HUES48 (cell line): Measurements from ENCODE around the gene DYRK1A.
A peak's percentile ranks its signal among the peaks of the same experiment; 100 is the strongest.

Source experiments
- H3K27ac ChIP-seq: one replicate; pipeline ENCODE4 v1.7.0; 2013; ENCODE audit warnings: low read depth, low read length, inconsistent platforms
- H3K27me3 ChIP-seq: 2 replicates; pipeline ENCODE4 v1.6.1; 2013; ENCODE audit warnings: mild to moderate bottlenecking, low read length; ENCODE audit not compliant: control insufficient read depth, insufficient read depth
- H3K36me3 ChIP-seq: 2 replicates; pipeline ENCODE4 v1.6.1; 2013; ENCODE audit warnings: low read length; ENCODE audit not compliant: control insufficient read depth, insufficient read depth
- H3K4me1 ChIP-seq: 2 replicates; pipeline ENCODE4 v1.6.1; 2013; ENCODE audit warnings: mild to moderate bottlenecking, low read length; ENCODE audit not compliant: control insufficient read depth, insufficient read depth
- H3K4me3 ChIP-seq: 2 replicates; pipeline ENCODE4 v1.5.1; 2013; ENCODE audit warnings: mild to moderate bottlenecking, low read depth, low read length
- H3K9ac ChIP-seq: 2 replicates; pipeline ENCODE4 v1.6.1; 2013; ENCODE audit warnings: mild to moderate bottlenecking, low read depth, low read length, moderate library complexity
- H3K9me3 ChIP-seq: 2 replicates; pipeline ENCODE4 v1.6.1; 2013; ENCODE audit warnings: low read length; ENCODE audit not compliant: control insufficient read depth, insufficient read depth

DYRK1A gene

DNA sequence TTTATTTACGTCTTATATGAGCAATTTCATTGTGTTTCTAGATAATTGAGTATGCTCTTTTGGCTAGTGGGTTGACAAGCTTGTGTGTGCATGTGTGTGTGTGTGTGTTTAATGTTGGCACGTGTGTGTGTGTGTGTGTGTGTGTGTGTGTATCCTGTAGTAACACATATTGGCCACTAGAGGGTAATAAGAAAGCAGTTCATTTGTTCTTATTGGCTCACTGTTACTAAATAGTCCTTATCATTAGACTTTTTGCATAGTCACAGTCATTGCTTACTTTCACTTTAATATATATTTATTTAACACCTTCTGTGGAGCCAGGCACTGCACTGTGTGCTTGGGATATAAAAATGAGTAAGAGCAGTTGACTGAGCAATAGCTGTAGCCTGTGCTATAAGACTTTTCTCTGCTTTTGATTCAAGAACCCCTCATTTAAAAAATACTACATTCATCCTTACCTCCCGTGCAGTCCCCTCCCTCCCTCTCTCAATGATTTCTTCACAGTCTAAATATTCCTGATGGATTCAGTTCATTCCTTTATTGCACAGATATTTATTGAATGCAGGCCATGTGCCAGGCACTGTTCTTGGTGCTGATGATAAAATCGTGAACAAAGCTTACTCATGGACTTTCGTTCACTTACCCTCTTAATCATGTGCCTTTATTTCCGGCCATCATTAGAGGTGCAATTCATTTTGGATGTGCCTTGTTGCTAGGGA lies 96.7 kb downstream of the DYRK1A start:
- no peaks in the 10 kb centered on the region for H3K9me3 ChIP-seq
- H3K4me1 ChIP-seq: peaks cover 46% of the 10 kb centered on the region
- H3K27ac ChIP-seq: no peak overlapping the region
- H3K36me3 ChIP-seq: 0 out of 2 replicates have a peak, but pooled peaks cover 3% of the 10 kb centered on the region
- H3K4me3 ChIP-seq: no peak overlapping the region
- no peak overlapping the region for H3K9ac ChIP-seq
- no peaks in the 10 kb centered on the region for H3K27me3 ChIP-seq

DNA sequence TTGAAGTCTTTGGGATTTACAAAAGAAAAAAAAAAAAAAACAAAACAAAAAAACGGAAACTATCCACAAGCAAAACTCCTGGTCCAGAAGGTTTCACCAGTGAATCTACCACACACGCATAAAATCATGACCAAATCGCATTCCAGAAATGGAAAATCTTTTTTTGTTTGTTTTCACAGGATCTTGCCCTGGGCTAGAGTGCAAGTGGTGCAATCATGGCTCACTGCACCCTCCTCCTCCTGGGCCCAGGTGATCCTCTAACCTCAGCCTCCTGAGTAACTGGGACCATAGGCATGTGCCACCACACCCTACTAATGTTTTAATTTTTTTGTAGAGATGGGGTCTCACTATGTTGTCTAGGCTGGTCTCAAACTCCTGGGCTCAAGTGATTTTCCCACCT lies 100.5 kb downstream of the DYRK1A start:
- 0 out of 2 replicates have a peak, but pooled peaks cover 3% of the 10 kb centered on the region for H3K36me3 ChIP-seq
- H3K4me3 ChIP-seq: no peak overlapping the region
- no peak overlapping the region for H3K9ac ChIP-seq
- no peak overlapping the region for H3K27ac ChIP-seq
- H3K27me3 ChIP-seq: no peaks in the 10 kb centered on the region
- peaks cover 14% of the 10 kb centered on the region for H3K4me1 ChIP-seq
- H3K9me3 ChIP-seq: no peaks in the 10 kb centered on the region

- Histone ChIP-seq H3K27ac (no peak overlapping the region), H3K9ac (no peak overlapping the region), H3K27me3 (no peaks in the 10 kb centered on the region), H3K9me3 (no peaks in the 10 kb centered on the region), H3K4me3 (no peak overlapping the region), H3K36me3 (peaks cover 12% of the 10 kb centered on the region), H3K4me1 (peaks cover 7% of the 10 kb centered on the region; the same call in 1 of the 2 replicates)
Observed at GRCh38 chr21:37468909-37469308, 102.3 kb downstream of the DYRK1A start.

DNA sequence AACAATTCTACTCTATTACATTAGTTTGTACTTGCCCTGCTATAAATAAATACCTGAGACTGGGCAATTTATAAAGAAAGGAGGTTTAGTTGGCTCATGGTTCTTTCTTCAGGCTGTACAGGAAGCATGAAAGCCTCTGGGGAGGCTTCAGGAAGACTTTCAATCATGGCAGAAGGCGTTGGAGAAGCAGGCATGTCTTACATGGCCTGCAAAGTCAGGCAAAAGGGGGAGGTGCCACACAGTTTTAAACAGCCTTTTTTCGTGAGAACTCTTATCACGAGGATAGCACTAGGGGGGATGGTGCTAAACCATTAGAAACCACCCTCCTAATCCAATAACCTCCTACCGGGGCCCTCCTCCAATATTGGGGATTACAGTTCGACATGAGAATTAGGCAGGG lies 102.9 kb downstream of the DYRK1A start:
- Histone ChIP-seq H3K27ac (no peak overlapping the region), H3K27me3 (no peaks in the 10 kb centered on the region), H3K9ac (no peak overlapping the region), H3K9me3 (no peaks in the 10 kb centered on the region), H3K4me1 (peaks cover 7% of the 10 kb centered on the region; the same call in 1 of the 2 replicates), H3K4me3 (no peak overlapping the region), H3K36me3 (peaks cover 12% of the 10 kb centered on the region)

- Histone ChIP-seq H3K4me3 (no peak overlapping the region), H3K4me1 (peaks cover 16% of the 10 kb centered on the region), H3K36me3 (peaks cover 9% of the 10 kb centered on the region), H3K27ac (no peak overlapping the region), H3K9ac (no peak overlapping the region), H3K27me3 (no peaks in the 10 kb centered on the region), H3K9me3 (no peaks in the 10 kb centered on the region)
Observed at GRCh38 chr21:37472581-37472980, 106.0 kb downstream of the DYRK1A start.

GRCh38 chr21:37473491-37473890 lies 106.9 kb downstream of the DYRK1A start:
- Histone ChIP-seq H3K4me3 (no peak overlapping the region), H3K4me1 (peaks cover 13% of the 10 kb centered on the region), H3K27ac (no peak overlapping the region), H3K9ac (no peak overlapping the region), H3K36me3 (peaks cover 9% of the 10 kb centered on the region), H3K27me3 (no peaks in the 10 kb centered on the region), H3K9me3 (no peaks in the 10 kb centered on the region)

- no peak overlapping the region for H3K9ac ChIP-seq
- no peak overlapping the region for H3K27ac ChIP-seq
- H3K4me3 ChIP-seq: no peak overlapping the region
- peaks cover 12% of the 10 kb centered on the region for H3K4me1 ChIP-seq
- no peaks in the 10 kb centered on the region for H3K27me3 ChIP-seq
- peaks cover 17% of the 10 kb centered on the region for H3K36me3 ChIP-seq
- H3K9me3 ChIP-seq: no peaks in the 10 kb centered on the region
Observed at GRCh38 chr21:37474342-37474741, 107.8 kb downstream of the DYRK1A start.

DNA sequence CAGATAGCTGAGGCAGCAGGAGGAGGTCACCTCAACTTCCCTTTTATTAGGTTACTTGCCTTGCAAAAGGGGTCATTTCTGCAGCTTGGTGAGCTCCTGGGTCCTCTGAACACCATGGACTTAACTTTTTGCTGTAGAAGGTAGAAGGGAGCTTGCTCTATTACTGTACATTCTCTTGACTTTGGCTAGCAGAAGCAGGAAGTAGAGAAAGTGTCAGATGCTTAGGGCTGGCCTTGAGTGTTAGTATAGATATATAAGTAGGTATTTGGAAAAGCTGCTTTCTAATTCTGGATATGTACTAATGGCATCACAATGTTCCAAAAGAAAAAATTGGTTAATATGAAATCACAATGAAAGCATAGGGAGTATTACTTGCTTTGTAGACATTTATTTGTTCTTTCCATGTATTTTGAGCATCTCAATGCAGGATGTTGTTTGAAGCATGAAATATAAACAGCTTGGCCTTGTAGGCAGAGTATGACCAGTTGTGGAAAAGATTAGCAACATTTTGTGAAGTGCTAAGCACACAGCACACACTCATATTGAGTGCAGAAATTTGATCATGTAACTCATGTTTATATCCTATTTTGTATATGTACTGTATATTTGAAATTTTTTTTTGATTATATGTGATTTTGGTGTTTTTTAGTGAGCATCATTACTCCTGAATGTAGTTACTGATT lies 108.8 kb downstream of the DYRK1A start:
- Histone ChIP-seq H3K36me3 (peaks cover 21% of the 10 kb centered on the region), H3K4me3 (no peak overlapping the region), H3K4me1 (peaks cover 12% of the 10 kb centered on the region), H3K9me3 (no peaks in the 10 kb centered on the region), H3K9ac (no peak overlapping the region), H3K27ac (no peak overlapping the region), H3K27me3 (no peaks in the 10 kb centered on the region)

DNA sequence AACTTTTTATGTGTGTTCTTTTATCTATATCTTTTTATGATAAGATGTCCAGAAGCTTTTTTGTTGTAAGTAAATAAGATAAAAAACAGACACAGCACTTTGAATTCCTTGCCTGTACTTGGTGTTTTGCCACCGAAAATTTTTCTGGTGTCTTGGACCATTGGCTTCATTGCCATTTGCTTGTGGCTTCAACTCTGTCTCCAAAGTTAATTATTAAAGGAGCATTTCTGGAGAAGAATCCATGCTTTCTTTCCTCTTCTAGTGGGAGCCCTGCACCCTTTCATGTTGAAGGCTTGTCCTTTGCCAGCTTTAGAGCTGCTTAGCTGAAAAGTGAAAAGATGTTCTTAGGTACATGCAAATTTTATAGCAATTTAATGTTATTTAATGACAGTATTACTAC lies 112.2 kb downstream of the DYRK1A start:
- peaks cover 17% of the 10 kb centered on the region for H3K4me1 ChIP-seq
- no peak overlapping the region for H3K4me3 ChIP-seq
- H3K27ac ChIP-seq: no peak overlapping the region
- no peak overlapping the region for H3K9ac ChIP-seq
- H3K27me3 ChIP-seq: no peaks in the 10 kb centered on the region
- no peaks in the 10 kb centered on the region for H3K9me3 ChIP-seq
- peaks cover 31% of the 10 kb centered on the region for H3K36me3 ChIP-seq

DNA sequence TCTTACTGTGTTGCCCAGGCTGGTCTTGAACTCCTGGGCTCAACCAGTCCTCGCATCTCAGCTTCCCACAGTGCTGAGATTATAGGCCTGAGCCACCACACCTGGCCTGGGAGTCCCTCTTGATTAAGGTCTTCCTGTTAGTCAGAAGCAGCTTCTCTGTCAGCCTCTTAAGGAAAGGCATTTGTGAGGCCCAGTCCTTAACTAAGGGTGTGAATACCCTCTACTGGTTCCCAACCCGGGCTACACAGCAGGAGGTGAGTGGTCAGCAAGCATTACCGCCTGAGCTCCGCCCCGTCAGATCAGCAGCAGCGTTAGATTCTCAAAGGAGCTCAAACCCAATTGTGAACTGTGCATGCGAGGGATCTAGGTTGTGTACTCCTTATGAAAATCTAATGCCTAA lies 117.2 kb downstream of the DYRK1A start:
- Histone ChIP-seq H3K9me3 (no peaks in the 10 kb centered on the region), H3K27me3 (no peaks in the 10 kb centered on the region), H3K9ac (no peak overlapping the region), H3K27ac (peak overlapping the region; percentile 9), H3K36me3 (peaks cover 55% of the 10 kb centered on the region), H3K4me1 (peaks cover 6% of the 10 kb centered on the region), H3K4me3 (no peak overlapping the region)
